B cell (primary cell): ENCODE results near the gene PITPNM3. TPM values are rescaled to one million over a fixed set of nuclear protein-coding genes. Genes with fewer than 3 reads are reported as not detected.

Experiments used
- ATAC-seq: fragments of 200-7000 bp; cut with Tn5 transposase; one replicate; pipeline ENCODE4 v1.10.0; 2021; ENCODE audit warnings: low read depth, mild to moderate bottlenecking, moderate number of reproducible peaks, moderate library complexity
- CTCF ChIA-PET: fragments of 350-600 bp; sonication (Branson Sonifier 250); formaldehyde crosslinking; loops from one replicate; lab custom pipeline; 2021; ENCODE audit warnings: antibody characterized with exemption, inconsistent platforms; lab: Charles Lee
- POLR2A ChIA-PET: fragments of 350-600 bp; sonication (Branson Sonifier 250); formaldehyde crosslinking; loops from one replicate; lab custom pipeline; 2021; ENCODE audit warnings: antibody characterized with exemption; lab: Charles Lee
- DNase-seq: peaks from one replicate; pipeline ENCODE4 v3.0.0; 2013
- H2AFZ ChIP-seq: 2 replicates; pipeline ENCODE4 v1.6.1; 2012; ENCODE audit warnings: mild to moderate bottlenecking, low read depth, low read length; ENCODE audit not compliant: insufficient read depth, poor library complexity, severe bottlenecking
- H3K27ac ChIP-seq, 2 donors: 1 replicate in 1 of 2; 2 replicates in 1 of 2; pipeline ENCODE4 v1.5.1; 2012 to 2013; ENCODE audit warnings: low read length in 2 of 2, mild to moderate bottlenecking in 2 of 2, moderate library complexity in 1 of 2
- H3K27me3 ChIP-seq, 4 experiments: fragments of 200-600 bp in 1 of 4; sonication (generic) in 1 of 4; replicated peaks in 1 of 4; 1 replicate in 2 of 4; 2 replicates in 2 of 4; pipeline versions ENCODE4 v1.6.1 to v1.7.0; 2013 to 2016; ENCODE audit warnings: low read length in 3 of 4, mild to moderate bottlenecking in 2 of 4, mixed read lengths in 1 of 4, moderate library complexity in 1 of 4; ENCODE audit not compliant: insufficient read depth in 4 of 4, control insufficient read depth in 3 of 4; ENCODE audit errors: control extremely low read depth in 1 of 4
- H3K36me3 ChIP-seq, 2 experiments: replicated peaks in 1 of 2; 1 replicate in 1 of 2; 2 replicates in 1 of 2; pipeline versions ENCODE4 v1.6.1 to v1.7.1; 2013; ENCODE audit warnings: low read length in 1 of 2; ENCODE audit not compliant: insufficient read depth in 2 of 2, control insufficient read depth in 1 of 2; ENCODE audit errors: control extremely low read depth in 1 of 2, extremely low read depth in 1 of 2
- H3K4me1 ChIP-seq, 2 donors: fragments of 200-600 bp in 1 of 2; sonication (generic) in 1 of 2; 1 replicate in 1 of 2; 2 replicates in 1 of 2; pipeline versions ENCODE4 v1.5.1 to v1.6.1; 2013 to 2017; ENCODE audit warnings: low read length in 2 of 2; ENCODE audit not compliant: control insufficient read depth in 2 of 2, insufficient read depth in 2 of 2
- H3K4me2 ChIP-seq: replicated peaks from 2 replicates; pipeline ENCODE3; 2012; ENCODE audit warnings: mild to moderate bottlenecking, low read depth, low read length; ENCODE audit not compliant: poor library complexity, severe bottlenecking
- H3K4me3 ChIP-seq, 5 experiments: fragments of 200-600 bp in 1 of 5; sonication (generic) in 1 of 5; 1 replicate in 3 of 5; 2 replicates in 2 of 5; pipeline versions ENCODE4 v1.5.1 to v1.7.0; 2011 to 2016; ENCODE audit warnings: low read length in 4 of 5, mild to moderate bottlenecking in 4 of 5, low read depth in 2 of 5, control low read depth in 1 of 5, moderate library complexity in 1 of 5; ENCODE audit not compliant: insufficient read depth in 1 of 5; ENCODE audit errors: control extremely low read depth in 1 of 5, extremely low read depth in 1 of 5
- H3K79me2 ChIP-seq: fragments of 200-600 bp; sonication (generic); one replicate; pipeline ENCODE4 v1.6.0; 2016; ENCODE audit warnings: low read length; ENCODE audit not compliant: control insufficient read depth, insufficient read depth
- H3K9ac ChIP-seq: fragments of 200-600 bp; sonication (generic); 2 replicates; pipeline ENCODE4 v1.6.1; 2017; ENCODE audit warnings: mild to moderate bottlenecking, low read length, moderate library complexity
- H3K9me3 ChIP-seq, 3 donors: one replicate each; pipeline versions ENCODE4 v1.6.1 to v1.7.1; 2013; ENCODE audit warnings: low read length in 2 of 3; ENCODE audit not compliant: control insufficient read depth in 2 of 3, insufficient read depth in 1 of 3; ENCODE audit errors: control extremely low read depth in 1 of 3
- H4K20me1 ChIP-seq: 2 replicates; pipeline ENCODE4 v1.6.0; 2012; ENCODE audit warnings: mild to moderate bottlenecking, low read length; ENCODE audit not compliant: insufficient read depth, control insufficient read depth, poor library complexity, severe bottlenecking
- H3K27ac Mint-ChIP-seq: one replicate; pipeline ENCODE4 v1.8.0; 2021; ENCODE audit warnings: mixed read lengths
- H3K27me3 Mint-ChIP-seq: one replicate; pipeline ENCODE4 v1.8.0; 2021; ENCODE audit warnings: mixed read lengths
- H3K4me1 Mint-ChIP-seq: one replicate; pipeline ENCODE4 v1.8.0; 2021; ENCODE audit warnings: mixed read lengths
- H3K4me3 Mint-ChIP-seq: one replicate; pipeline ENCODE4 v1.8.0; 2021; ENCODE audit warnings: mixed read lengths
- H3K9me3 Mint-ChIP-seq: one replicate; pipeline ENCODE4 v1.8.0; 2022; ENCODE audit warnings: mixed read lengths; ENCODE audit not compliant: insufficient read depth
- CTCF ChIP-seq: fragments of 200-600 bp; IDR thresholded peaks from one replicate; pipeline ENCODE4 v1.8.0; 2022; ENCODE audit warnings: antibody characterized with exemption, mild to moderate bottlenecking
- EZH2 ChIP-seq: IDR thresholded peaks from 2 replicates; pipeline ENCODE4 v1.6.1; 2012; ENCODE audit warnings: borderline replicate concordance, low read depth, mild to moderate bottlenecking, moderate library complexity, low read length; ENCODE audit not compliant: insufficient read depth, poor library complexity, severe bottlenecking
- WGBS: methylation state at CpG from one replicate; pipeline ENCODE4 v1.1.5; 2013; ENCODE audit warnings: missing lambda C conversion rate; ENCODE audit not compliant: insufficient coverage; 5-methylcytosine and 5-hydroxymethylcytosine counted together
- intact Hi-C: fragments of 100-400 bp; cut with micrococcal nuclease; formaldehyde crosslinking; loops from one replicate; pipeline ENCODE4 v1.10.0; 2022
- polyA plus RNA-seq: library from polyadenylated mRNA; depleted of rRNA; stranded (reverse); fragments of >200 nt; gene quantifications from 2 replicates; pipeline ENCODE4 v1.2.3, GENCODE V29; 2012
- total RNA-seq, 2 donors: library from RNA; stranded (reverse); fragments of 120-200 nt in 1 of 2; gene quantifications; 1 replicate in 1 of 2; 2 replicates in 1 of 2; pipeline versions ENCODE4 v1.2.3 to v1.2.4, GENCODE V29; 2013 to 2022

PITPNM3 gene
- total and polyA plus RNA-seq, 2 donors (not counting 1 experiment from before 2014, with no cell fraction given): 0.31 to 0.49 TPM

- Histone ChIP-seq H4K20me1 (no peaks in the 10 kb centered on the region), H3K27me3 (no peaks in the 10 kb centered on the region), H3K36me3 (no peaks in the 10 kb centered on the region), H3K9me3 (no peaks in the 10 kb centered on the region), H3K79me2 (no peaks in the 10 kb centered on the region), H3K4me2 (no peak overlapping the region), H3K4me3 (no peak overlapping the region), H3K27ac (no peak overlapping the region), H3K9ac (no peak overlapping the region), H3K4me1 (no peaks in the 10 kb centered on the region), H2AFZ (no peak overlapping the region)
- ATAC-seq (no peak), DNase-seq (no peak)
- intact Hi-C loops: no loop called here
- WGBS: 67% methylated on average over 1 of the region's 5 CpGs
- no peak overlapping the region for H3K27ac Mint-ChIP-seq
- H3K4me1 Mint-ChIP-seq: no peaks in the 10 kb centered on the region
- H3K9me3 Mint-ChIP-seq: no peaks in the 10 kb centered on the region
- POLR2A ChIA-PET: no interaction called here
- no peak overlapping the region for H3K4me3 Mint-ChIP-seq
- CTCF ChIA-PET: no interaction called here
- peaks cover 9% of the 10 kb centered on the region for H3K27me3 Mint-ChIP-seq
- TF ChIP-seq EZH2 (no peak), CTCF (no peak)
These were observed 25.9 kb downstream of the PITPNM3 start for GRCh38 chr17:6530324-6530920.

DNA sequence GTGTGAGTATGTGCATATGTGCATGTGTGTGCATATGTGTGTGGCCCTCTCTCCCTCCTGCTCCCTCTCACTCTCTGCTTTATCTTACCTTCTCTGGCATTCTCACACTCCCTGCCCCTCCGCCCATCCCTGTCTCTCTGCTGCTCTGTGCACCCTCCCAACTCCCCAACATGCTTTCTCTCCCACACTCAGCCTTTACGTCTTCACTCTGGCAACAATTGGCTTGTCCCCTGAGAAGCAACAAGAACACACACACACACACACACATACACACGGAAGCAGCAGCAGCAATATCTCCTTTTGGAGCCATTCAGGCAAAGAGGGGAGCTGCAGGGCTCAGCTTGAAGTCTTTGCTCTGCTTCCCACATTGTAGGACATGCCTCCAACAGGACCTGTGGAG lies 27.8 kb downstream of the PITPNM3 start:
- POLR2A ChIA-PET: no interaction called here
- Histone ChIP-seq H3K9me3 (no peaks in the 10 kb centered on the region), H3K27me3 (no peaks in the 10 kb centered on the region), H4K20me1 (no peaks in the 10 kb centered on the region), H3K4me2 (no peak overlapping the region), H3K36me3 (no peaks in the 10 kb centered on the region), H3K4me1 (no peaks in the 10 kb centered on the region), H3K27ac (no peak overlapping the region), H3K4me3 (no peak overlapping the region), H3K79me2 (no peaks in the 10 kb centered on the region), H2AFZ (no peak overlapping the region), H3K9ac (no peak overlapping the region)
- Mint-ChIP-seq H3K4me3 (no peak overlapping the region), H3K4me1 (no peaks in the 10 kb centered on the region), H3K27ac (no peak overlapping the region), H3K27me3 (peaks cover 6% of the 10 kb centered on the region), H3K9me3 (no peaks in the 10 kb centered on the region)
- WGBS: 91% methylated on average over 3 of the region's 3 CpGs
- ATAC-seq: no peak
- no peak for TF ChIP-seq EZH2
- no peak for TF ChIP-seq CTCF
- intact Hi-C loops: no loop called here
- no peak for DNase-seq
- CTCF ChIA-PET: no interaction called here
